Right lobe of liver (tissue), 4 donors: Measurements from ENCODE around the gene HSD17B2.

ENCODE experiments used
- CTCF ChIP-seq, 4 donors: fragments of 200-600 bp in 3 of 4; fragments of 450-650 bp in 1 of 4; IDR thresholded peaks; one replicate each; pipeline versions ENCODE4 v1.5.1 to v1.8.0; 2016 to 2022; ENCODE audit warnings: antibody characterized with exemption in 4 of 4, mild to moderate bottlenecking in 2 of 4
- POLR2A ChIP-seq: fragments of 450-650 bp; IDR thresholded peaks from one replicate; pipeline ENCODE4 v1.6.1; 2017; ENCODE audit warnings: antibody characterized with exemption, mild to moderate bottlenecking
- donor health status: DM: no; HTN: no; CAD: no.
- donor health status: DM: no; HTN: no; CAD: no.
- donor health status: DM: no; HTN: yes; CAD: no.

GRCh38 chr16:82016964-82017363 is 18.1 kb upstream of the HSD17B2 start:
- TF ChIP-seq POLR2A, result no peak
- TF ChIP-seq CTCF (IDR thresholded peaks at IDR 0.05), result no peak
